KMS-11 (cell line): ENCODE measurements around the gene DNASE1L1.

ENCODE experiments used
- H2AFZ ChIP-seq: fragments of 200-600 bp; sonication (generic); 2 replicates; pipeline ENCODE4 v1.6.1; 2016; ENCODE audit warnings: antibody characterized with exemption, mixed run types, low read depth
- H3K27ac ChIP-seq: fragments of 200-600 bp; sonication (generic); 2 replicates; pipeline ENCODE4 v1.6.1; 2016; ENCODE audit warnings: mild to moderate bottlenecking, mixed run types
- H3K27me3 ChIP-seq: fragments of 200-600 bp; sonication (generic); 2 replicates; pipeline ENCODE4 v1.6.1; 2017; ENCODE audit warnings: mild to moderate bottlenecking, low read depth, mixed run types, moderate library complexity; ENCODE audit not compliant: insufficient read depth
- H3K36me3 ChIP-seq: fragments of 200-600 bp; sonication (generic); 2 replicates; pipeline ENCODE4 v1.6.1; 2017; ENCODE audit warnings: mild to moderate bottlenecking, mixed run types; ENCODE audit not compliant: insufficient read depth
- H3K4me1 ChIP-seq: fragments of 200-600 bp; sonication (generic); 2 replicates; pipeline ENCODE4 v1.6.1; 2016; ENCODE audit warnings: mild to moderate bottlenecking, low read depth, mixed run types; ENCODE audit not compliant: poor library complexity, severe bottlenecking
- H3K4me2 ChIP-seq: fragments of 200-600 bp; sonication (generic); 2 replicates; pipeline ENCODE4 v1.7.0; 2016; ENCODE audit warnings: mild to moderate bottlenecking, mixed run types
- H3K4me3 ChIP-seq: fragments of 200-600 bp; sonication (generic); IDR thresholded peaks from 2 replicates; pipeline ENCODE4 v1.6.1; 2017; ENCODE audit warnings: low read depth, low read length, mixed read lengths; ENCODE audit not compliant: insufficient read depth
- H3K79me2 ChIP-seq: fragments of 200-600 bp; sonication (generic); 2 replicates; pipeline ENCODE4 v1.6.1; 2016; ENCODE audit warnings: low read depth, mixed run types; ENCODE audit not compliant: insufficient read depth
- H3K9ac ChIP-seq: fragments of 200-600 bp; sonication (generic); 2 replicates; pipeline ENCODE4 v1.6.1; 2016; ENCODE audit warnings: mild to moderate bottlenecking, mixed run types
- H4K20me1 ChIP-seq: fragments of 200-600 bp; sonication (generic); 2 replicates; pipeline ENCODE4 v1.6.1; 2016; ENCODE audit warnings: mild to moderate bottlenecking, mixed run types; ENCODE audit not compliant: insufficient read depth
- TF ChIP-seq, protein P1 (sequence below): fragments of 200-600 bp; sonication (generic); conservative IDR thresholded peaks from 2 replicates; pipeline ENCODE4 v1.6.1; 2017; ENCODE audit warnings: low read depth, mild to moderate bottlenecking, antibody characterized with exemption, low read length, moderate library complexity, mixed read lengths

The DNASE1L1 gene

GRCh38 chrX:154362085-154362742 is 46.8 kb downstream of the DNASE1L1 start:
- Histone ChIP-seq H4K20me1 (no peaks in the 10 kb centered on the region), H3K4me3 (no peak overlapping the region), H3K27me3 (no peaks in the 10 kb centered on the region), H3K9ac (no peak overlapping the region), H3K79me2 (peaks cover 6% of the 10 kb centered on the region), H3K27ac (no peak overlapping the region), H2AFZ (no peak overlapping the region), H3K4me2 (no peak overlapping the region), H3K4me1 (peaks cover 4% of the 10 kb centered on the region), H3K36me3 (no peaks in the 10 kb centered on the region; the same call in 1 of the 2 replicates)
- TF ChIP-seq, protein P1, sequence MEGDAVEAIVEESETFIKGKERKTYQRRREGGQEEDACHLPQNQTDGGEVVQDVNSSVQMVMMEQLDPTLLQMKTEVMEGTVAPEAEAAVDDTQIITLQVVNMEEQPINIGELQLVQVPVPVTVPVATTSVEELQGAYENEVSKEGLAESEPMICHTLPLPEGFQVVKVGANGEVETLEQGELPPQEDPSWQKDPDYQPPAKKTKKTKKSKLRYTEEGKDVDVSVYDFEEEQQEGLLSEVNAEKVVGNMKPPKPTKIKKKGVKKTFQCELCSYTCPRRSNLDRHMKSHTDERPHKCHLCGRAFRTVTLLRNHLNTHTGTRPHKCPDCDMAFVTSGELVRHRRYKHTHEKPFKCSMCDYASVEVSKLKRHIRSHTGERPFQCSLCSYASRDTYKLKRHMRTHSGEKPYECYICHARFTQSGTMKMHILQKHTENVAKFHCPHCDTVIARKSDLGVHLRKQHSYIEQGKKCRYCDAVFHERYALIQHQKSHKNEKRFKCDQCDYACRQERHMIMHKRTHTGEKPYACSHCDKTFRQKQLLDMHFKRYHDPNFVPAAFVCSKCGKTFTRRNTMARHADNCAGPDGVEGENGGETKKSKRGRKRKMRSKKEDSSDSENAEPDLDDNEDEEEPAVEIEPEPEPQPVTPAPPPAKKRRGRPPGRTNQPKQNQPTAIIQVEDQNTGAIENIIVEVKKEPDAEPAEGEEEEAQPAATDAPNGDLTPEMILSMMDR = no peak

- no peaks in the 10 kb centered on the region; the same call in 1 of the 2 replicates for H3K36me3 ChIP-seq
- no peaks in the 10 kb centered on the region; the same call in 1 of the 2 replicates for H3K79me2 ChIP-seq
- H3K4me1 ChIP-seq = no peaks in the 10 kb centered on the region
- no peaks in the 10 kb centered on the region for H4K20me1 ChIP-seq
- H3K9ac ChIP-seq = no peak overlapping the region
- no peak overlapping the region for H3K4me3 ChIP-seq
- H3K27me3 ChIP-seq = no peaks in the 10 kb centered on the region
- TF ChIP-seq, protein P1 = no peak
- H3K4me2 ChIP-seq = no peak overlapping the region
- H2AFZ ChIP-seq = no peak overlapping the region
- H3K27ac ChIP-seq = no peak overlapping the region
These were observed 48.8 kb downstream of the DNASE1L1 start for GRCh38 chrX:154360155-154360713.

GRCh38 chrX:154359362-154360154 is 49.5 kb downstream of the DNASE1L1 start:
- Histone ChIP-seq H3K9ac (no peak overlapping the region), H3K79me2 (no peaks in the 10 kb centered on the region; the same call in 1 of the 2 replicates), H3K36me3 (no peaks in the 10 kb centered on the region; the same call in 1 of the 2 replicates), H3K4me1 (no peaks in the 10 kb centered on the region), H3K27me3 (no peaks in the 10 kb centered on the region), H3K4me3 (no peak overlapping the region), H2AFZ (no peak overlapping the region), H4K20me1 (no peaks in the 10 kb centered on the region), H3K27ac (no peak overlapping the region), H3K4me2 (no peak overlapping the region)
- TF ChIP-seq, protein P1 = no peak

- Histone ChIP-seq H2AFZ (no peak overlapping the region), H3K27me3 (no peaks in the 10 kb centered on the region), H3K79me2 (no peaks in the 10 kb centered on the region; the same call in 1 of the 2 replicates), H4K20me1 (no peaks in the 10 kb centered on the region), H3K36me3 (no peaks in the 10 kb centered on the region; the same call in 1 of the 2 replicates), H3K4me1 (no peaks in the 10 kb centered on the region), H3K9ac (no peak overlapping the region), H3K27ac (no peak overlapping the region), H3K4me2 (no peak overlapping the region), H3K4me3 (no peak overlapping the region)
- TF ChIP-seq, protein P1 = no peak
These were observed 50.2 kb downstream of the DNASE1L1 start for GRCh38 chrX:154358829-154359228.
